CD14-positive monocyte (primary cell): ENCODE data around the gene DTX1. TPM values are rescaled to one million over a fixed set of nuclear protein-coding genes. Genes with fewer than 3 reads are reported as not detected.

ENCODE experiments used
- DNase-seq, 3 donors: peaks; one replicate each; pipeline ENCODE4 v3.0.0-alpha.2; 2011 to 2022
- H2AFZ ChIP-seq: 2 replicates; pipeline ENCODE4 v1.6.0; 2012; ENCODE audit warnings: mild to moderate bottlenecking, low read depth, low read length, inconsistent platforms; ENCODE audit not compliant: insufficient read depth, poor library complexity, severe bottlenecking
- H3K27ac ChIP-seq, 2 donors: 1 replicate in 1 of 2; 2 replicates in 1 of 2; pipeline ENCODE4 v1.5.1; 2012 to 2013; ENCODE audit warnings: low read length in 2 of 2, control low read depth in 1 of 2, inconsistent platforms in 1 of 2, low read depth in 1 of 2, mild to moderate bottlenecking in 1 of 2
- H3K27me3 ChIP-seq, 2 donors: one replicate each; pipeline versions ENCODE4 v1.6.0 to v1.6.1; 2011 to 2013; ENCODE audit warnings: low read length in 2 of 2; ENCODE audit not compliant: control insufficient read depth in 2 of 2, insufficient read depth in 2 of 2
- H3K36me3 ChIP-seq, 2 donors: replicated peaks in 1 of 2; 1 replicate in 1 of 2; 2 replicates in 1 of 2; pipeline versions ENCODE4 v1.5.1 to v1.6.1; 2012 to 2013; ENCODE audit warnings: low read length in 2 of 2, control low read depth in 1 of 2, inconsistent platforms in 1 of 2, mild to moderate bottlenecking in 1 of 2; ENCODE audit not compliant: insufficient read depth in 2 of 2, control insufficient read depth in 1 of 2
- H3K4me1 ChIP-seq, 2 donors: 1 replicate in 1 of 2; 2 replicates in 1 of 2; pipeline versions ENCODE4 v1.5.1 to v1.6.1; 2012 to 2013; ENCODE audit warnings: low read length in 2 of 2, control low read depth in 1 of 2, inconsistent platforms in 1 of 2, mild to moderate bottlenecking in 1 of 2, moderate library complexity in 1 of 2; ENCODE audit not compliant: insufficient read depth in 2 of 2, control insufficient read depth in 1 of 2
- H3K4me2 ChIP-seq: replicated peaks from 2 replicates; pipeline ENCODE3; 2012; ENCODE audit warnings: low read length, moderate library complexity, mild to moderate bottlenecking; ENCODE audit not compliant: poor library complexity, severe bottlenecking; ENCODE audit errors: extremely low read depth
- H3K4me3 ChIP-seq, 3 experiments: fragments of 200-600 bp in 1 of 3; sonication (generic) in 1 of 3; replicated peaks in 1 of 3; 1 replicate in 2 of 3; 2 replicates in 1 of 3; pipeline ENCODE4 v1.5.1; 2011 to 2013; ENCODE audit warnings: low read length in 3 of 3, mild to moderate bottlenecking in 3 of 3, control low read depth in 2 of 3, low read depth in 2 of 3, inconsistent platforms in 1 of 3, moderate library complexity in 1 of 3
- H3K79me2 ChIP-seq: 2 replicates; pipeline ENCODE4 v1.6.0; 2012; ENCODE audit warnings: mild to moderate bottlenecking, control low read depth, inconsistent platforms, low read length, moderate library complexity; ENCODE audit not compliant: insufficient read depth
- H3K9ac ChIP-seq: 2 replicates; pipeline ENCODE4 v1.6.0; 2017; ENCODE audit warnings: low read length, mild to moderate bottlenecking; ENCODE audit not compliant: insufficient read depth, poor library complexity, severe bottlenecking
- H3K9me3 ChIP-seq, 2 donors: replicated peaks in 1 of 2; 1 replicate in 1 of 2; 2 replicates in 1 of 2; pipeline versions ENCODE4 v1.5.1 to v1.6.1; 2012 to 2013; ENCODE audit warnings: low read length in 2 of 2, control low read depth in 1 of 2; ENCODE audit not compliant: control insufficient read depth in 1 of 2, insufficient read depth in 1 of 2
- H4K20me1 ChIP-seq: 2 replicates; pipeline ENCODE4 v1.6.0; 2012; ENCODE audit warnings: mild to moderate bottlenecking, low read length, control low read depth, moderate library complexity; ENCODE audit not compliant: insufficient read depth
- H3K27ac Mint-ChIP-seq, 7 donors: one replicate each; pipeline ENCODE4 v1.8.0; 2020; ENCODE audit warnings: mild to moderate bottlenecking in 7 of 7, mixed read lengths in 7 of 7, moderate library complexity in 6 of 7, inconsistent platforms in 2 of 7
- H3K27me3 Mint-ChIP-seq, 3 donors: one replicate each; pipeline ENCODE4 v1.8.0; 2021 to 2022; ENCODE audit warnings: low read depth in 3 of 3, mild to moderate bottlenecking in 3 of 3, mixed read lengths in 3 of 3, moderate library complexity in 3 of 3, inconsistent platforms in 1 of 3
- H3K36me3 Mint-ChIP-seq, 2 donors: one replicate each; pipeline ENCODE4 v1.8.0; 2020; ENCODE audit warnings: mixed read lengths in 2 of 2, inconsistent platforms in 1 of 2, mild to moderate bottlenecking in 1 of 2
- H3K4me1 Mint-ChIP-seq: one replicate; pipeline ENCODE4 v1.8.0; 2020; ENCODE audit warnings: mild to moderate bottlenecking, mixed read lengths
- H3K4me3 Mint-ChIP-seq, 2 donors: one replicate each; pipeline ENCODE4 v1.8.0; 2020; ENCODE audit warnings: mild to moderate bottlenecking in 2 of 2, mixed read lengths in 2 of 2, moderate library complexity in 1 of 2
- H3K9me3 Mint-ChIP-seq, 7 donors: one replicate each; pipeline ENCODE4 v1.8.0; 2020 to 2022; ENCODE audit warnings: mixed read lengths in 7 of 7, mild to moderate bottlenecking in 6 of 7, moderate library complexity in 6 of 7, inconsistent platforms in 2 of 7
- CTCF ChIP-seq: fragments of 200-600 bp; IDR thresholded peaks from one replicate; pipeline ENCODE4 v1.8.0; 2022; ENCODE audit warnings: antibody characterized with exemption, mild to moderate bottlenecking
- WGBS: methylation state at CpG from one replicate; pipeline ENCODE4 v1.1.5; 2013; ENCODE audit warnings: missing lambda C conversion rate; ENCODE audit not compliant: insufficient coverage; 5-methylcytosine and 5-hydroxymethylcytosine counted together
- intact Hi-C, 2 donors: fragments of 100-400 bp; cut with micrococcal nuclease; formaldehyde crosslinking; loops; one replicate each; pipeline versions ENCODE4 v1.15.0 to v1.15.1; 2023
- polyA plus RNA-seq, 3 donors: library from polyadenylated mRNA; depleted of rRNA in 1 of 3; unstranded in 2 of 3; stranded (reverse) in 1 of 3; fragments of 300-500 nt in 2 of 3; fragments of >200 nt in 1 of 3; fragmentation: Illumina TruSeq in 2 of 3; gene quantifications; 1 replicate in 2 of 3; 2 replicates in 1 of 3; pipeline ENCODE4 v1.2.3, GENCODE V29; 2012 to 2021

Gene DTX1
- polyA plus RNA-seq, 3 donors: 0.04 TPM; not detected in 1

GRCh38 chr12:113145720-113146551 lies 89.4 kb downstream of the DTX1 start:
- Histone ChIP-seq H3K4me1 (peaks cover 32 to 40% of the 10 kb centered on the region in 2 donors), H3K27me3 (peaks cover 0 to 14% of the 10 kb centered on the region in 2 donors), H3K79me2 (no peaks in the 10 kb centered on the region), H3K4me3 (no peak overlapping the region), H2AFZ (no peak overlapping the region), H3K36me3 (no peaks in the 10 kb centered on the region), H3K27ac (no peak overlapping the region), H3K4me2 (no peak overlapping the region), H3K9ac (no peak overlapping the region), H3K9me3 (no peaks in the 10 kb centered on the region), H4K20me1 (no peaks in the 10 kb centered on the region)
- peaks cover 0 to 7% (median 0%) of the 10 kb centered on the region in 7 donors for H3K9me3 Mint-ChIP-seq
- WGBS: 77% methylated on average over 4 of the region's 12 CpGs
- H3K27me3 Mint-ChIP-seq: peaks cover 21 to 25% (median 22%) of the 10 kb centered on the region in 3 donors
- DNase-seq: peak in 1 of 3 donors; percentile 20
- peaks cover 34% of the 10 kb centered on the region for H3K4me1 Mint-ChIP-seq
- H3K27ac Mint-ChIP-seq: peak overlapping the region in 1 of 7 donors; percentile 62
- H3K36me3 Mint-ChIP-seq: no peaks in the 10 kb centered on the region
- no peak overlapping the region for H3K4me3 Mint-ChIP-seq
- no peak for TF ChIP-seq CTCF
- intact Hi-C loops: no loop called here

DNA sequence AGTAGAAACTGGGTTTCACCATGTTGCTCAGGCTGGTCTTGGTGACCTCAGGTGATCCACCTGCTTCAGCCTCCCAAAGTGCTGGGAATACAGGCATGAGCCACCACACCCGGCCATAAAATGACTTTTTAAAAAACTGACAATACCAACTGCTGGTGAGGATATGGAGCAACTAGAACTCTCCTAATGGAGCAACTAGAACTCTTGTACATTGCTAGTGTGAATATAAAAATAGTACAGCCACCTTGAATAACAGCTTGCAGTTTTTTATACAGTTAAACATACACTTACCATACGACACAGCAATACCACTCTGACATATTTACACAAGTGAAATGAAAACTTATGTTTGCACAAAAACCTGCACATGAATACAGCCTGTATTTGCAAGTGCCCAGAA lies 90.5 kb downstream of the DTX1 start:
- Mint-ChIP-seq H3K36me3 (peaks cover 0 to under 1% of the 10 kb centered on the region in 2 donors), H3K4me1 (peaks cover 27% of the 10 kb centered on the region), H3K27ac (no peak overlapping the region), H3K4me3 (no peak overlapping the region), H3K27me3 (peaks cover 28 to 35% (median 31%) of the 10 kb centered on the region in 3 donors), H3K9me3 (peaks cover 0 to 7% (median 0%) of the 10 kb centered on the region in 7 donors)
- WGBS: no CpG with 5 or more reads among the region's 2 CpGs
- Histone ChIP-seq H3K27ac (no peak overlapping the region), H3K4me2 (no peak overlapping the region), H3K9me3 (no peaks in the 10 kb centered on the region), H3K9ac (no peak overlapping the region), H3K4me3 (no peak overlapping the region), H4K20me1 (no peaks in the 10 kb centered on the region), H2AFZ (no peak overlapping the region), H3K36me3 (no peaks in the 10 kb centered on the region), H3K27me3 (peaks cover 5 to 24% of the 10 kb centered on the region in 2 donors), H3K4me1 (peaks cover 25 to 31% of the 10 kb centered on the region in 2 donors), H3K79me2 (no peaks in the 10 kb centered on the region)
- intact Hi-C loops: no loop called here
- no peak for DNase-seq
- TF ChIP-seq CTCF: no peak

Other genes starting within 250 kb of the DTX1 start
- gene OAS1, start 149.8 kb upstream of the DTX1 start, polyA plus RNA-seq: 100 to 1,000 TPM; 111 to 237 (median 237) TPM
- 10 to 100 TPM; 22.0 to 54.3 (median 41.9) TPM for gene OAS3, start 118.3 kb upstream of the DTX1 start, polyA plus RNA-seq
- gene OAS2, start 78.2 kb upstream of the DTX1 start, polyA plus RNA-seq: 10 to 100 TPM; 27.7 to 55.9 (median 40.1) TPM
- not detected for gene RASAL1, start 79.0 kb downstream of the DTX1 start, polyA plus RNA-seq
- under 1 TPM in 1 of 3 donors, not detected in 2; 0.14 TPM for gene CFAP73, start 93.0 kb downstream of the DTX1 start, polyA plus RNA-seq
- gene DDX54, start 128.7 kb downstream of the DTX1 start, polyA plus RNA-seq: 10 to 100 TPM in 2 of 3 donors, 1 to 10 TPM in 1; 7.9 to 32.2 (median 13.6) TPM
- gene RITA1, start 129.0 kb downstream of the DTX1 start, polyA plus RNA-seq: 10 to 100 TPM in 2 of 3 donors, 1 to 10 TPM in 1; 4.9 to 17.6 (median 16.4) TPM
- 100 to 1,000 TPM in 1 of 3 donors, 10 to 100 TPM in 2; 20.4 to 110 (median 34.9) TPM for gene TPCN1, start 164.7 kb downstream of the DTX1 start, polyA plus RNA-seq